ENCODE results near the gene AVPR1A.
"Not testable (repeated sequence)": the region's sequence is repeated elsewhere in the genome, so short reads cannot be mapped to it uniquely, and the experiment has no call there.

AVPR1A gene

GRCh38 chr12:63170321-63170720 lies 19.3 kb upstream of the AVPR1A start:
- TF ChIP-seq EZH2phosphoT487 (conservative IDR thresholded peaks at IDR 0.05; ENCODE audit: low read length) (no peak), CTCF (IDR thresholded peaks at IDR 0.05; ENCODE audit: insufficient read depth, low read length, poor library complexity, severe bottlenecking) (no peak)
- Histone ChIP-seq H3K9ac (ENCODE audit: low read length) (no peak overlapping the region), H3K4me3 (ENCODE audit: insufficient read depth, low read length, poor library complexity, severe bottlenecking) (no peak overlapping the region), H4K20me1 (ENCODE audit: low read depth, low read length) (no peaks in the 10 kb centered on the region), H3K27ac (ENCODE audit: low read depth, low read length) (no peak overlapping the region), H3K4me2 (ENCODE audit: low read depth, low read length, poor library complexity, severe bottlenecking) (no peak overlapping the region), H3K9me2 (replicated peaks; ENCODE audit: insufficient read depth, low read length) (no peaks in the 10 kb centered on the region), H3K9me3 (ENCODE audit: insufficient read depth, low read length) (no peaks in the 10 kb centered on the region), H3F3A (ENCODE audit: insufficient read depth) (no peaks in the 10 kb centered on the region), H3K27me3 (ENCODE audit: low read length) (no peaks in the 10 kb centered on the region), H3K36me3 (ENCODE audit: low read length) (no peaks in the 10 kb centered on the region), H2AFZ (ENCODE audit: low read depth, low read length, severe bottlenecking) (no peak overlapping the region), H3K79me2 (ENCODE audit: insufficient read depth, low read length) (no peaks in the 10 kb centered on the region)

GRCh38 chr12:63167741-63168140 lies 16.7 kb upstream of the AVPR1A start:
- not testable (repeated sequence) for H4K20me1 ChIP-seq (ENCODE audit: low read depth, low read length); H3K4me3 ChIP-seq (ENCODE audit: insufficient read depth, low read length, poor library complexity, severe bottlenecking); H3K9ac ChIP-seq (ENCODE audit: low read length); H3K36me3 ChIP-seq (ENCODE audit: low read length); H2AFZ ChIP-seq (ENCODE audit: low read depth, low read length, severe bottlenecking); H3K9me2 ChIP-seq (replicated peaks; ENCODE audit: insufficient read depth, low read length); H3K9me3 ChIP-seq (ENCODE audit: insufficient read depth, low read length); H3K4me2 ChIP-seq (ENCODE audit: low read depth, low read length, poor library complexity, severe bottlenecking); H3K27me3 ChIP-seq (ENCODE audit: low read length); H3K27ac ChIP-seq (ENCODE audit: low read depth, low read length); H3F3A ChIP-seq (ENCODE audit: insufficient read depth); H3K79me2 ChIP-seq (ENCODE audit: insufficient read depth, low read length)

GRCh38 chr12:63164911-63165310 lies 13.9 kb upstream of the AVPR1A start:
- no peaks in the 10 kb centered on the region for H3K36me3 ChIP-seq (ENCODE audit: low read length)
- H3K4me2 ChIP-seq (ENCODE audit: low read depth, low read length, poor library complexity, severe bottlenecking), result no peak overlapping the region
- H2AFZ ChIP-seq (ENCODE audit: low read depth, low read length, severe bottlenecking), result no peak overlapping the region
- H3K27me3 ChIP-seq (ENCODE audit: low read length), result no peaks in the 10 kb centered on the region
- H3K79me2 ChIP-seq (ENCODE audit: insufficient read depth, low read length), result no peaks in the 10 kb centered on the region
- no peaks in the 10 kb centered on the region for H4K20me1 ChIP-seq (ENCODE audit: low read depth, low read length)
- H3K9me3 ChIP-seq (ENCODE audit: insufficient read depth, low read length), result no peaks in the 10 kb centered on the region
- no peak overlapping the region for H3K27ac ChIP-seq (ENCODE audit: low read depth, low read length)
- no peak overlapping the region for H3K9ac ChIP-seq (ENCODE audit: low read length)
- TF ChIP-seq CTCF (IDR thresholded peaks at IDR 0.05; ENCODE audit: insufficient read depth, low read length, poor library complexity, severe bottlenecking) (no peak), EZH2phosphoT487 (conservative IDR thresholded peaks at IDR 0.05; ENCODE audit: low read length) (no peak)
- no peaks in the 10 kb centered on the region for H3F3A ChIP-seq (ENCODE audit: insufficient read depth)
- no peaks in the 10 kb centered on the region for H3K9me2 ChIP-seq (replicated peaks; ENCODE audit: insufficient read depth, low read length)
- no peak overlapping the region for H3K4me3 ChIP-seq (ENCODE audit: insufficient read depth, low read length, poor library complexity, severe bottlenecking)

- Histone ChIP-seq H3F3A (ENCODE audit: insufficient read depth) (no peaks in the 10 kb centered on the region), H3K79me2 (ENCODE audit: insufficient read depth, low read length) (no peaks in the 10 kb centered on the region), H3K9me3 (ENCODE audit: insufficient read depth, low read length) (no peaks in the 10 kb centered on the region), H3K9ac (ENCODE audit: low read length) (no peak overlapping the region), H3K27ac (ENCODE audit: low read depth, low read length) (no peak overlapping the region), H3K27me3 (ENCODE audit: low read length) (no peaks in the 10 kb centered on the region), H3K9me2 (replicated peaks; ENCODE audit: insufficient read depth, low read length) (no peaks in the 10 kb centered on the region), H4K20me1 (ENCODE audit: low read depth, low read length) (no peaks in the 10 kb centered on the region), H2AFZ (ENCODE audit: low read depth, low read length, severe bottlenecking) (no peak overlapping the region), H3K4me3 (ENCODE audit: insufficient read depth, low read length, poor library complexity, severe bottlenecking) (no peak overlapping the region), H3K4me2 (ENCODE audit: low read depth, low read length, poor library complexity, severe bottlenecking) (no peak overlapping the region), H3K36me3 (ENCODE audit: low read length) (no peaks in the 10 kb centered on the region)
- TF ChIP-seq EZH2phosphoT487 (conservative IDR thresholded peaks at IDR 0.05; ENCODE audit: low read length), result no peak
- TF ChIP-seq CTCF (IDR thresholded peaks at IDR 0.05; ENCODE audit: insufficient read depth, low read length, poor library complexity, severe bottlenecking), result no peak
Observed at GRCh38 chr12:63163541-63163940, 12.5 kb upstream of the AVPR1A start.
